ENCODE results near the gene CCDC8. TPM values are rescaled to one million over a fixed set of nuclear protein-coding genes. Genes with fewer than 3 reads are reported as not detected.

Gene CCDC8
- total RNA-seq, 1 experiment from 2014 or later = not detected

DNA sequence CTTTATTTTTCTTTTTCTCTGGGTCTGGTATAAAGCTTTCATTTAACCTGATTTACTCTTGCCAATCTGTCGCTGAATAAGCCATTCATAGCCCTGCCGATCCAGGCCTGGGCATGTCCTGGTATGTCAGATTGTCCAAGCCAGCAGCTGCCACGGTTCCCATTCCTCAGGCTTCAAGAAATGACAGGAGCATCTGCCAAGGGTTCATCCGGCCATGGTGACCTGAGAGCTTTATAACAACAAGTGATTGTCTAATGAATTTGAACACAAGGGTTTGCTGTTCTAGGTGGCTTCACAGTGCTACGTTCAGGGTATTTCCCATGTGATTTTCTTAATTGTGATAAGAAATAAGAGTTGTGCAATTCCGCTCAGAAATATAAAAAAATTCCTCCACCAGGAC lies 38.0 kb upstream of the CCDC8 start:
- BruUV-seq (replicated peaks) = no TSS peak
- TF ChIP-seq, protein P1, sequence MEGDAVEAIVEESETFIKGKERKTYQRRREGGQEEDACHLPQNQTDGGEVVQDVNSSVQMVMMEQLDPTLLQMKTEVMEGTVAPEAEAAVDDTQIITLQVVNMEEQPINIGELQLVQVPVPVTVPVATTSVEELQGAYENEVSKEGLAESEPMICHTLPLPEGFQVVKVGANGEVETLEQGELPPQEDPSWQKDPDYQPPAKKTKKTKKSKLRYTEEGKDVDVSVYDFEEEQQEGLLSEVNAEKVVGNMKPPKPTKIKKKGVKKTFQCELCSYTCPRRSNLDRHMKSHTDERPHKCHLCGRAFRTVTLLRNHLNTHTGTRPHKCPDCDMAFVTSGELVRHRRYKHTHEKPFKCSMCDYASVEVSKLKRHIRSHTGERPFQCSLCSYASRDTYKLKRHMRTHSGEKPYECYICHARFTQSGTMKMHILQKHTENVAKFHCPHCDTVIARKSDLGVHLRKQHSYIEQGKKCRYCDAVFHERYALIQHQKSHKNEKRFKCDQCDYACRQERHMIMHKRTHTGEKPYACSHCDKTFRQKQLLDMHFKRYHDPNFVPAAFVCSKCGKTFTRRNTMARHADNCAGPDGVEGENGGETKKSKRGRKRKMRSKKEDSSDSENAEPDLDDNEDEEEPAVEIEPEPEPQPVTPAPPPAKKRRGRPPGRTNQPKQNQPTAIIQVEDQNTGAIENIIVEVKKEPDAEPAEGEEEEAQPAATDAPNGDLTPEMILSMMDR (IDR thresholded peaks at IDR 0.05; ENCODE audit: unreplicated experiment) = no peak
- peak; percentile 39 for DNase-seq (ENCODE audit: unreplicated experiment)
- Mint-ChIP-seq H3K27ac (ENCODE audit: low read depth, unreplicated experiment) (peak overlapping the region; percentile 93), H3K4me3 (ENCODE audit: unreplicated experiment) (no peak overlapping the region), H3K4me1 (ENCODE audit: insufficient read depth, unreplicated experiment) (peaks cover 32% of the 10 kb centered on the region), H3K9me3 (ENCODE audit: unreplicated experiment) (no peaks in the 10 kb centered on the region), H3K27me3 (ENCODE audit: insufficient read depth, unreplicated experiment) (no peaks in the 10 kb centered on the region), H3K36me3 (ENCODE audit: insufficient read depth, unreplicated experiment) (no peaks in the 10 kb centered on the region)
- POLR2A ChIA-PET = interaction anchor here (0.6 to 3.8 kb wide), 13 partner anchors 9 to 383 kb away, joined by 3 to 31 read pairs (median 4); no protein-coding TSS in a partner anchor
- intact Hi-C loops (cut with micrococcal nuclease) = no loop called here
- CTCF ChIA-PET = interaction anchor here (0.6 to 1.5 kb wide), 5 partner anchors 17 to 159 kb away, joined by 3 read pairs; no protein-coding TSS in a partner anchor

DNA sequence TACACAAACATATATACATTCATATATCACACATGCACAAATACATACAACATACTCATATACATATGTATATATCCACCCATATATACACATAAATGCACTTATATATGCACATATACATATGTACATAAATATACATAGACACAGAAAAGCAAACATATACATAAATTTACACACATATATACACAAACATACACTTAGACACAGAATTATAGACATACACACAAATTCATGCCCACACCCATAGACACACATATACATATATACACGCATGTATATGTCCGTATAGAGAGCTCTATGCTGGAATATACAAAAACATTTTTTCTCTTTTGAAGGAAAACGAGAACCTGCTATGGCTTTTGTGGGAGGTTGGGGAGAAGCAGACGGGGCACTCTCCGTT lies 37.4 kb upstream of the CCDC8 start:
- TF ChIP-seq, protein P1 (IDR thresholded peaks at IDR 0.05; ENCODE audit: unreplicated experiment) = no peak

DNA sequence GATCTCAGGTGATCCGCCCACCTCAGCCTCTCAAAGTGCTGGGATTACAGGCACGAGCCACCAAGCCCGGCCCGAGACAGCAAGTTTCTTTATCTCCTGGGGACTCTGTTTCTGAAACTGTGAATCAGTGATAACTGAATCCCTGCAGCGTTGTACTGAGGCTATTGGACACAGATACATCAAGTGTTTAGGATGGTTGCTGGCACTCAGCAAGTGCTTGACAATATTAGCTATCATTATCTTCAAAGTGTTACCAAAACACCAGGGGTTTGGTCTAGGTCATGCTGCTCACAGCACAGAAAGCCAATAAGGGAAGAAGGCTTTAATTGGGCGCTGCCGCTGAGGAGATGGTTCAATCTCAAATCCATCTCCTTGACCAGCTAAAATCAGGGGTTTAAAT lies 35.9 kb upstream of the CCDC8 start:
- no peaks in the 10 kb centered on the region for H3K9me3 Mint-ChIP-seq (ENCODE audit: unreplicated experiment)
- ChIA-PET CTCF (no interaction called here), POLR2A (interaction anchor here (1.7 to 3.8 kb wide), 2 partner anchors 15 to 24 kb away, joined by 3 to 28 read pairs; no protein-coding TSS in a partner anchor)
- peaks cover 23% of the 10 kb centered on the region for H3K4me1 Mint-ChIP-seq (ENCODE audit: insufficient read depth, unreplicated experiment)
- H3K27me3 Mint-ChIP-seq (ENCODE audit: insufficient read depth, unreplicated experiment) = no peaks in the 10 kb centered on the region
- no peak for DNase-seq (ENCODE audit: unreplicated experiment)
- H3K4me3 Mint-ChIP-seq (ENCODE audit: unreplicated experiment) = no peak overlapping the region
- intact Hi-C loops (cut with micrococcal nuclease) = no loop called here
- TF ChIP-seq, protein P1 (IDR thresholded peaks at IDR 0.05; ENCODE audit: unreplicated experiment) = no peak
- no peaks in the 10 kb centered on the region for H3K36me3 Mint-ChIP-seq (ENCODE audit: insufficient read depth, unreplicated experiment)
- no peak overlapping the region for H3K27ac Mint-ChIP-seq (ENCODE audit: low read depth, unreplicated experiment)
- no TSS peak for BruUV-seq (replicated peaks)

More for the DNA sequence above, 37.4 kb upstream of the CCDC8 start:
- no TSS peak for BruUV-seq (replicated peaks)
- POLR2A ChIA-PET = interaction anchor here (0.6 to 3.8 kb wide), 13 partner anchors 9 to 1160 kb away, joined by 3 to 31 read pairs (median 4); no protein-coding TSS in a partner anchor
- Mint-ChIP-seq H3K4me3 (ENCODE audit: unreplicated experiment) (no peak overlapping the region), H3K9me3 (ENCODE audit: unreplicated experiment) (no peaks in the 10 kb centered on the region), H3K27ac (ENCODE audit: low read depth, unreplicated experiment) (peak overlapping the region; percentile 93), H3K4me1 (ENCODE audit: insufficient read depth, unreplicated experiment) (peaks cover 29% of the 10 kb centered on the region), H3K27me3 (ENCODE audit: insufficient read depth, unreplicated experiment) (no peaks in the 10 kb centered on the region), H3K36me3 (ENCODE audit: insufficient read depth, unreplicated experiment) (no peaks in the 10 kb centered on the region)
- CTCF ChIA-PET = interaction anchor here (0.6 to 1.5 kb wide), 5 partner anchors 17 to 158 kb away, joined by 3 read pairs; no protein-coding TSS in a partner anchor
- no peak for DNase-seq (ENCODE audit: unreplicated experiment)
- intact Hi-C loops (cut with micrococcal nuclease) = no loop called here

DNA sequence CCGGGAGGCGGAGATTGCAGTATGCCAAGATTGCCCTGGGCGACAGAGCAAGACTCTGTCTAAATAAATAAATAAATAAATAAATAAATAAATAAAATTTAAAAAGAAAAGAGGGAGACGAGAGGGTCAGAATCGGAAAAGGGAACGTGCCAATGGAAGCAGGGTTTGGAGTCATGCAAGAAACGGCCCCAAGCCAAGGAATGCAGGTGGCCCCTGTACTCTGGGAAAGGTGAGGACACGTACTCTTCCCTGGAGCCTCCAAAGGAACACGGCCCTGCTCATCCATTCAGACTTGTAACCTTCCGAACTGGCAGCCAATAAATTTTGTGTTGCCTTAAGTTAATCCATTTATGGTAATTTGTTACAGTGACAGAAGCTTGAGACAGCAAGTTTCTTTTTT lies 35.2 kb upstream of the CCDC8 start:
- BruUV-seq (replicated peaks) = no TSS peak
- Mint-ChIP-seq H3K9me3 (ENCODE audit: unreplicated experiment) (no peaks in the 10 kb centered on the region), H3K27me3 (ENCODE audit: insufficient read depth, unreplicated experiment) (no peaks in the 10 kb centered on the region), H3K27ac (ENCODE audit: low read depth, unreplicated experiment) (no peak overlapping the region), H3K4me3 (ENCODE audit: unreplicated experiment) (no peak overlapping the region), H3K36me3 (ENCODE audit: insufficient read depth, unreplicated experiment) (no peaks in the 10 kb centered on the region), H3K4me1 (ENCODE audit: insufficient read depth, unreplicated experiment) (peaks cover 16% of the 10 kb centered on the region)
- TF ChIP-seq, protein P1 (IDR thresholded peaks at IDR 0.05; ENCODE audit: unreplicated experiment) = no peak
- intact Hi-C loops (cut with micrococcal nuclease) = no loop called here
- ChIA-PET CTCF (interaction anchor here (0.6 to 1.2 kb wide), 2 partner anchors 13 to 18 kb away, joined by 3 read pairs; no protein-coding TSS in a partner anchor), POLR2A (interaction anchor here (3.8 kb wide), 1 partner anchor 25 kb away, joined by 28 read pairs; no protein-coding TSS in a partner anchor)
- no peak for DNase-seq (ENCODE audit: unreplicated experiment)
